PC-3 (cell line): ENCODE data around the gene CENPV. TPM values are rescaled to one million over a fixed set of nuclear protein-coding genes. Genes with fewer than 3 reads are reported as not detected.
A peak's percentile ranks its signal among the peaks of the same experiment; 100 is the strongest.

Source experiments
- ATAC-seq: fragments of 200-7000 bp; cut with Tn5 transposase; 2 replicates; pipeline ENCODE4 v1.9.1; 2020; ENCODE audit warnings: mild to moderate bottlenecking, moderate library complexity
- BruUV-seq: library from RNA; stranded (reverse); fragments of 400-500 nt; replicated peaks from 2 replicates; lab custom pipeline; 2021; lab: Mats Ljungman, UMichigan
- CTCF ChIA-PET: fragments of 300-600 bp; sonication (Branson Sonifier 250); formaldehyde crosslinking; loops from one replicate; lab custom pipeline; 2022; ENCODE audit warnings: antibody characterized with exemption; lab: Charles Lee
- POLR2A ChIA-PET: fragments of 300-600 bp; sonication (Branson Sonifier 250); formaldehyde crosslinking; loops from one replicate; lab custom pipeline; 2022; ENCODE audit warnings: antibody characterized with exemption; ENCODE audit not compliant: unreplicated experiment; lab: Charles Lee
- DNase-seq: peaks from one replicate; pipeline ENCODE4 v3.0.0-alpha.2; 2015
- H2AFZ ChIP-seq: fragments of 300-600 bp; sonication (generic); 2 replicates; pipeline ENCODE4 v1.6.0; 2016; ENCODE audit warnings: antibody characterized with exemption, low read length
- H3F3A ChIP-seq: fragments of 300-600 bp; sonication (generic); one replicate; pipeline ENCODE4 v1.6.0; 2017; ENCODE audit warnings: antibody characterized with exemption, low read length, control low read depth, mild to moderate bottlenecking; ENCODE audit not compliant: unreplicated experiment
- H3K27ac ChIP-seq: fragments of 300-600 bp; sonication (generic); 2 replicates; pipeline ENCODE4 v1.5.1; 2016; ENCODE audit warnings: mild to moderate bottlenecking, low read length
- H3K27me3 ChIP-seq: fragments of 300-600 bp; sonication (generic); 2 replicates; pipeline ENCODE4 v1.6.1; 2016; ENCODE audit warnings: low read length, mixed read lengths
- H3K36me3 ChIP-seq: fragments of 300-600 bp; sonication (generic); 2 replicates; pipeline ENCODE4 v1.6.1; 2016; ENCODE audit warnings: low read depth, mixed run types, low read length, mixed read lengths
- H3K4me1 ChIP-seq: fragments of 300-600 bp; sonication (generic); 2 replicates; pipeline ENCODE4 v1.5.1; 2016; ENCODE audit warnings: low read length; ENCODE audit not compliant: insufficient read depth
- H3K4me2 ChIP-seq: fragments of 300-600 bp; sonication (generic); 2 replicates; pipeline ENCODE4 v1.6.0; 2016; ENCODE audit warnings: low read length
- H3K4me3 ChIP-seq: fragments of 300-600 bp; sonication (generic); 2 replicates; pipeline ENCODE4 v1.5.1; 2016; ENCODE audit warnings: mild to moderate bottlenecking, low read length, mixed read lengths
- H3K79me2 ChIP-seq: fragments of 300-600 bp; sonication (generic); 2 replicates; pipeline ENCODE4 v1.6.1; 2017; ENCODE audit warnings: low read length, mixed read lengths
- H3K9ac ChIP-seq: fragments of 300-600 bp; sonication (generic); 2 replicates; pipeline ENCODE4 v1.6.0; 2016; ENCODE audit warnings: mild to moderate bottlenecking, low read length
- H3K9me2 ChIP-seq: fragments of 300-600 bp; sonication (generic); replicated peaks from 2 replicates; pipeline ENCODE4 v1.6.1; 2016; ENCODE audit warnings: mixed run types, low read length, mixed read lengths
- H3K9me3 ChIP-seq: fragments of 300-600 bp; sonication (generic); 2 replicates; pipeline ENCODE4 v1.6.1; 2016; ENCODE audit warnings: low read length, mixed read lengths
- H4K20me1 ChIP-seq: fragments of 300-600 bp; sonication (generic); 2 replicates; pipeline ENCODE4 v1.6.1; 2016; ENCODE audit warnings: low read length, mixed read lengths
- EZH2 ChIP-seq: fragments of 300-600 bp; sonication (generic); IDR thresholded peaks from one replicate; pipeline ENCODE4 v1.6.1; 2017; ENCODE audit warnings: antibody characterized with exemption, mild to moderate bottlenecking, low read length; ENCODE audit not compliant: unreplicated experiment
- EZH2phosphoT487 ChIP-seq: fragments of 300-600 bp; sonication (generic); IDR thresholded peaks from 2 replicates; pipeline ENCODE4 v1.6.1; 2018; ENCODE audit warnings: mild to moderate bottlenecking, antibody characterized with exemption, low read length, borderline replicate concordance
- intact Hi-C: fragments of 100-400 bp; cut with micrococcal nuclease; formaldehyde crosslinking; loops from 2 replicates; pipeline ENCODE4 v1.9.0; 2023
- total RNA-seq: library from RNA; depleted of rRNA; stranded (reverse); fragments of >200 nt; gene quantifications from 2 replicates; pipeline ENCODE4 v1.2.3, GENCODE V29; 2014; rRNA removed
- TF ChIP-seq, protein P1 (sequence below): fragments of 300-600 bp; sonication (generic); conservative IDR thresholded peaks from 2 replicates; pipeline ENCODE4 v1.5.1; 2017; ENCODE audit warnings: antibody characterized with exemption, low read depth, mild to moderate bottlenecking, low read length

CENPV gene
- total RNA-seq, 1 experiment from 2014 or later: not detected

DNA sequence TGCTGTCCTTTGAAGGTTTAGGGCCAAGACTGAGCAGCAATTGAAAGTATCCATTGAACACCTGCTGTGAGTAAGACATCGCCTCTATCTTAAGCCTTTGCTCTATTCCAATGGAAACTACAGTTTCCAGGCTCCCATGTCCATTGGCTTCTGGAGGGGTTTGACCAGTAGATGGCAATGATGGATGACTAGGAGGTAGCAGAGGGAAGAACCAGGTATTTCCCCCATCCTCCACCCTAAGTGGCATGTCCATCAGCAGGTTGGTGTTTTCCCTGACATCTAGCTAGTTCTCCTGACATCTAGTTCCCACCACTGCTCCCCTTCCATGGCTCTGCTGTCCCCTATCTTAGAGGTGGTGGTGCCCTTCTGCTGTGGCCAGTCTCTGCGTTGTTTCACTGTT lies 58.7 kb downstream of the CENPV start:
- BruUV-seq: no TSS peak

DNA sequence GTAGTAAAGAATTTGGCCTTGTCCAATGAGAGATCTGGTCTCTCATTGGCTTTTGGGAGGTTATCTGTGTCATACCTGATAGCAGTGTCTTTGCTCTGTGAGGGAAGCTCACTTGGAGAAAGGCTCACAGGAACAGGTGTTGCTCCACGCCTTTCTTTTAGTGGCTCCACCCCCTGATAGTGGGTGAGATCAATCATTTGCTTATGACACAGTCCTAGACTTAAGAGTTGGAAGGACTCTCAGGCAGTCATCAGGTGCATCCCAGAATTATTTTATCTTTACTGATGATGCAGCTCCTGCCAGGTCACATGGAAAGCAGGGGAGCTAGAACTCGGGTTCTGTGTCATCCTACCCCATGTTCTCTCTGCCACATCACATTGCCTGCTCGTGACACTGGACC lies 59.3 kb downstream of the CENPV start:
- Histone ChIP-seq H3K9ac (no peak overlapping the region), H3K4me1 (peaks cover 27% of the 10 kb centered on the region), H3K4me3 (no peak overlapping the region), H3F3A (no peaks in the 10 kb centered on the region), H3K79me2 (0 out of 2 replicates have a peak, but pooled peaks cover under 1% of the 10 kb centered on the region), H3K4me2 (no peak overlapping the region), H3K27ac (no peak overlapping the region), H4K20me1 (no peaks in the 10 kb centered on the region), H3K9me2 (no peaks in the 10 kb centered on the region), H3K36me3 (no peaks in the 10 kb centered on the region; the same call in 1 of the 2 replicates), H2AFZ (no peak overlapping the region), H3K9me3 (no peaks in the 10 kb centered on the region), H3K27me3 (no peaks in the 10 kb centered on the region)
- no TSS peak for BruUV-seq
- ATAC-seq (no peak), DNase-seq (no peak)
- TF ChIP-seq EZH2phosphoT487 (no peak), EZH2 (no peak)
- TF ChIP-seq, protein P1, sequence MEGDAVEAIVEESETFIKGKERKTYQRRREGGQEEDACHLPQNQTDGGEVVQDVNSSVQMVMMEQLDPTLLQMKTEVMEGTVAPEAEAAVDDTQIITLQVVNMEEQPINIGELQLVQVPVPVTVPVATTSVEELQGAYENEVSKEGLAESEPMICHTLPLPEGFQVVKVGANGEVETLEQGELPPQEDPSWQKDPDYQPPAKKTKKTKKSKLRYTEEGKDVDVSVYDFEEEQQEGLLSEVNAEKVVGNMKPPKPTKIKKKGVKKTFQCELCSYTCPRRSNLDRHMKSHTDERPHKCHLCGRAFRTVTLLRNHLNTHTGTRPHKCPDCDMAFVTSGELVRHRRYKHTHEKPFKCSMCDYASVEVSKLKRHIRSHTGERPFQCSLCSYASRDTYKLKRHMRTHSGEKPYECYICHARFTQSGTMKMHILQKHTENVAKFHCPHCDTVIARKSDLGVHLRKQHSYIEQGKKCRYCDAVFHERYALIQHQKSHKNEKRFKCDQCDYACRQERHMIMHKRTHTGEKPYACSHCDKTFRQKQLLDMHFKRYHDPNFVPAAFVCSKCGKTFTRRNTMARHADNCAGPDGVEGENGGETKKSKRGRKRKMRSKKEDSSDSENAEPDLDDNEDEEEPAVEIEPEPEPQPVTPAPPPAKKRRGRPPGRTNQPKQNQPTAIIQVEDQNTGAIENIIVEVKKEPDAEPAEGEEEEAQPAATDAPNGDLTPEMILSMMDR: no peak
- intact Hi-C loops: no loop called here
- ChIA-PET POLR2A (no interaction called here), CTCF (no interaction called here)

More for the DNA sequence above, 58.7 kb downstream of the CENPV start:
- H3K27ac ChIP-seq: no peak overlapping the region
- no peaks in the 10 kb centered on the region for H4K20me1 ChIP-seq
- TF ChIP-seq EZH2phosphoT487 (no peak), EZH2 (no peak)
- TF ChIP-seq, protein P1: 0 out of 2 replicates have a peak, but pooled peaks have one; percentile 25
- H3K9me3 ChIP-seq: no peaks in the 10 kb centered on the region
- no peak overlapping the region for H3K4me2 ChIP-seq
- H2AFZ ChIP-seq: no peak overlapping the region
- no peaks in the 10 kb centered on the region for H3K27me3 ChIP-seq
- no peaks in the 10 kb centered on the region for H3K79me2 ChIP-seq
- no peaks in the 10 kb centered on the region for H3F3A ChIP-seq
- H3K36me3 ChIP-seq: no peaks in the 10 kb centered on the region; the same call in 1 of the 2 replicates
- DNase-seq (peak; percentile 29), ATAC-seq (no peak)
- H3K9ac ChIP-seq: no peak overlapping the region
- H3K4me1 ChIP-seq: peaks cover 20% of the 10 kb centered on the region
- H3K9me2 ChIP-seq: no peaks in the 10 kb centered on the region
- CTCF ChIA-PET: interaction anchor here (1.9 kb wide), 1 partner anchor 9 kb away, joined by 10 read pairs; no protein-coding TSS in a partner anchor
- no peak overlapping the region for H3K4me3 ChIP-seq
- POLR2A ChIA-PET: no interaction called here
- intact Hi-C loops: no loop called here

Other genes starting within 250 kb of the CENPV start
- gene NCOR1, start 137.9 kb downstream of the CENPV start, total RNA-seq: 127 and 204 TPM in 2 replicates
- 37.4 and 58.3 TPM in 2 replicates for gene PIGL, start 136.3 kb downstream of the CENPV start, total RNA-seq
- gene UBB, start 27.6 kb upstream of the CENPV start, total RNA-seq: 2,112 and 2,970 TPM in 2 replicates
- gene TRPV2, start 62.1 kb upstream of the CENPV start, total RNA-seq: 0.69 and 1.9 TPM in 2 replicates
- gene LRRC75A, start 138.7 kb upstream of the CENPV start, total RNA-seq: 15.8 and 19.4 TPM in 2 replicates
- 14.0 and 20.6 TPM in 2 replicates for gene ZNF287, start 215.7 kb upstream of the CENPV start, total RNA-seq